SK-N-SH treated with all-trans-retinoic acid at 6 μM for 48 hours (cell line): ENCODE measurements around the gene ART1.

ENCODE experiments used
- ATAC-seq: fragments of 200-7000 bp; cut with Tn5 transposase; 3 replicates; pipeline ENCODE4 v1.9.1; 2020; ENCODE audit warnings: mild to moderate bottlenecking, moderate library complexity
- ARNTL ChIP-seq: fragments of 450-650 bp; formaldehyde crosslinking; IDR thresholded peaks from 2 replicates; pipeline ENCODE4 v1.5.0; 2020; ENCODE audit warnings: low read depth, mild to moderate bottlenecking, moderate library complexity, borderline replicate concordance
- BACH2 ChIP-seq: fragments of 250-450 bp; sonication (Bioruptor Pico); IDR thresholded peaks from 2 replicates; pipeline ENCODE4 v1.9.0; 2021; ENCODE audit warnings: mild to moderate bottlenecking, borderline replicate concordance
- CREB5 ChIP-seq: fragments of 250-450 bp; sonication (Bioruptor Pico); IDR thresholded peaks from 2 replicates; pipeline ENCODE4 v1.5.1; 2020; ENCODE audit warnings: low read depth, mild to moderate bottlenecking, moderate library complexity
- CSDC2 ChIP-seq: fragments of 250-450 bp; sonication (Bioruptor Pico); IDR thresholded peaks from 2 replicates; pipeline ENCODE4 v1.5.0; 2020; ENCODE audit warnings: mild to moderate bottlenecking, moderate library complexity
- CSRNP3 ChIP-seq: fragments of 250-450 bp; sonication (Bioruptor Pico); IDR thresholded peaks from 2 replicates; pipeline ENCODE4 v1.5.1; 2021; ENCODE audit warnings: mild to moderate bottlenecking, moderate library complexity
- ESRRG ChIP-seq: fragments of 250-450 bp; sonication (Bioruptor Pico); IDR thresholded peaks from 2 replicates; pipeline ENCODE4 v1.6.1; 2021; ENCODE audit warnings: mild to moderate bottlenecking
- GLIS3 ChIP-seq: fragments of 250-450 bp; sonication (Bioruptor Pico); IDR thresholded peaks from 2 replicates; pipeline ENCODE4 v1.5.0; 2020; ENCODE audit warnings: mild to moderate bottlenecking, moderate library complexity
- ISL1 ChIP-seq: fragments of 250-450 bp; sonication (Bioruptor Pico); IDR thresholded peaks from 2 replicates; pipeline ENCODE4 v2.1.2; 2022; ENCODE audit warnings: mild to moderate bottlenecking, moderate library complexity
- OSR1 ChIP-seq: fragments of 250-450 bp; sonication (Bioruptor Pico); IDR thresholded peaks from 2 replicates; pipeline ENCODE4 v1.8.0; 2022; ENCODE audit warnings: moderate library complexity, mild to moderate bottlenecking, inconsistent platforms
- PATZ1 ChIP-seq: fragments of 250-450 bp; sonication (Bioruptor Pico); IDR thresholded peaks from 2 replicates; pipeline ENCODE4 v1.8.0; 2020; ENCODE audit warnings: mild to moderate bottlenecking, moderate library complexity, borderline replicate concordance
- POU6F1 ChIP-seq: fragments of 250-450 bp; sonication (Bioruptor Pico); IDR thresholded peaks from 2 replicates; pipeline ENCODE4 v1.8.0; 2021; ENCODE audit warnings: low read depth, mild to moderate bottlenecking, moderate library complexity, borderline replicate concordance
- RARB ChIP-seq: fragments of 250-450 bp; sonication (Bioruptor Pico); IDR thresholded peaks from 2 replicates; pipeline ENCODE4 v1.8.0; 2021; ENCODE audit warnings: mild to moderate bottlenecking, moderate library complexity
- TOX ChIP-seq: fragments of 250-450 bp; sonication (Bioruptor Pico); IDR thresholded peaks from 2 replicates; pipeline ENCODE4 v1.8.0; 2021; ENCODE audit warnings: mild to moderate bottlenecking, moderate library complexity, borderline replicate concordance
- TSHZ2 ChIP-seq: fragments of 250-450 bp; sonication (Bioruptor Pico); IDR thresholded peaks from 2 replicates; pipeline ENCODE4 v1.5.0; 2020; ENCODE audit warnings: mild to moderate bottlenecking, moderate library complexity
- ZC3H10 ChIP-seq: fragments of 250-450 bp; sonication (Bioruptor Pico); IDR thresholded peaks from 2 replicates; pipeline ENCODE4 v1.5.1; 2021; ENCODE audit warnings: mild to moderate bottlenecking, moderate library complexity
- ZFP3 ChIP-seq: fragments of 250-450 bp; sonication (Bioruptor Pico); IDR thresholded peaks from 2 replicates; pipeline ENCODE4 v1.5.0; 2020; ENCODE audit warnings: mild to moderate bottlenecking, moderate library complexity
- ZNF565 ChIP-seq: fragments of 450-650 bp; formaldehyde crosslinking; conservative IDR thresholded peaks from 2 replicates; pipeline ENCODE4 v1.5.0; 2020; ENCODE audit warnings: low read depth, mild to moderate bottlenecking, moderate library complexity
- ZNF70 ChIP-seq: fragments of 450-650 bp; formaldehyde crosslinking; IDR thresholded peaks from 2 replicates; pipeline ENCODE4 v1.5.0; 2020; ENCODE audit warnings: mild to moderate bottlenecking, moderate library complexity
- ZNF8 ChIP-seq: fragments of 450-650 bp; formaldehyde crosslinking; IDR thresholded peaks from 2 replicates; pipeline ENCODE4 v1.5.0; 2020; ENCODE audit warnings: mild to moderate bottlenecking, moderate library complexity

The ART1 gene

GRCh38 chr11:3679077-3679476 lies 34.1 kb downstream of the ART1 start:
- no peak for ATAC-seq
- TF ChIP-seq ZNF565 (no peak), ISL1 (no peak), ZNF8 (CRISPR knock-in tag) (no peak), PATZ1 (CRISPR knock-in tag) (no peak), CSDC2 (no peak), POU6F1 (no peak), CREB5 (CRISPR knock-in tag) (no peak), ZC3H10 (CRISPR knock-in tag) (no peak), ZNF70 (CRISPR knock-in tag) (no peak), ESRRG (CRISPR knock-in tag) (no peak), BACH2 (no peak), TOX (CRISPR knock-in tag) (no peak), TSHZ2 (CRISPR knock-in tag) (no peak), OSR1 (CRISPR knock-in tag) (no peak), GLIS3 (CRISPR knock-in tag) (no peak), RARB (no peak), ARNTL (CRISPR knock-in tag) (no peak), ZFP3 (no peak)

GRCh38 chr11:3683039-3683438 lies 38.1 kb downstream of the ART1 start:
- ATAC-seq, result no peak
- TF ChIP-seq TSHZ2 (CRISPR knock-in tag) (no peak), ZNF565 (no peak), ISL1 (no peak), CSRNP3 (CRISPR knock-in tag) (no peak), GLIS3 (CRISPR knock-in tag) (no peak), OSR1 (CRISPR knock-in tag) (no peak)
